GM23338 (cell line): ENCODE measurements around the gene SFI1. TPM values are rescaled to one million over a fixed set of nuclear protein-coding genes. Genes with fewer than 3 reads are reported as not detected.

Experiments used
- ATAC-seq: fragments of 200-7000 bp; cut with Tn5 transposase; 3 replicates; pipeline ENCODE4 v1.9.1; 2020
- DNase-seq: peaks from one replicate; pipeline ENCODE4 v3.0.0-alpha.2; 2015; ENCODE audit warnings: low spot score
- H2AFZ ChIP-seq: fragments of 200-600 bp; sonication (generic); 2 replicates; pipeline ENCODE4 v1.8.0; 2016; ENCODE audit warnings: antibody characterized with exemption, mild to moderate bottlenecking, moderate library complexity
- H3F3A ChIP-seq: fragments of 200-600 bp; sonication (generic); replicated peaks from 2 replicates; pipeline ENCODE4 v1.8.0; 2017; ENCODE audit warnings: antibody characterized with exemption, mixed run types, low read depth
- H3K27ac ChIP-seq: fragments of 200-600 bp; sonication (generic); 2 replicates; pipeline ENCODE4 v1.6.1; 2016; ENCODE audit warnings: low read depth
- H3K27me3 ChIP-seq: fragments of 200-600 bp; sonication (generic); 2 replicates; pipeline ENCODE4 v1.8.0; 2016; ENCODE audit warnings: mild to moderate bottlenecking, mixed run types, moderate library complexity; ENCODE audit not compliant: insufficient read depth
- H3K36me3 ChIP-seq: fragments of 200-600 bp; sonication (generic); 2 replicates; pipeline ENCODE4 v1.8.0; 2016; ENCODE audit warnings: mild to moderate bottlenecking; ENCODE audit not compliant: insufficient read depth
- H3K4me1 ChIP-seq: fragments of 200-600 bp; sonication (generic); 2 replicates; pipeline ENCODE4 v1.8.0; 2016; ENCODE audit warnings: mild to moderate bottlenecking, moderate library complexity; ENCODE audit not compliant: insufficient read depth
- H3K4me2 ChIP-seq: fragments of 200-600 bp; sonication (generic); 2 replicates; pipeline ENCODE4 v1.7.1; 2017; ENCODE audit warnings: mixed run types
- H3K4me3 ChIP-seq: fragments of 200-600 bp; sonication (generic); 2 replicates; pipeline ENCODE4 v1.6.1; 2016; ENCODE audit warnings: mixed run types
- H3K79me2 ChIP-seq: fragments of 200-600 bp; sonication (generic); replicated peaks from 2 replicates; pipeline ENCODE4 v1.8.0; 2017; ENCODE audit warnings: mild to moderate bottlenecking; ENCODE audit not compliant: insufficient read depth
- H3K9me2 ChIP-seq: fragments of 200-600 bp; sonication (generic); 2 replicates; pipeline ENCODE4 v1.8.0; 2017; ENCODE audit not compliant: insufficient read depth
- H4K20me1 ChIP-seq: fragments of 200-600 bp; sonication (generic); replicated peaks from 2 replicates; pipeline ENCODE4 v1.8.0; 2017; ENCODE audit warnings: mild to moderate bottlenecking; ENCODE audit not compliant: insufficient read depth
- H3K27ac Mint-ChIP-seq: 2 replicates; pipeline ENCODE4 v1.8.0; 2020; ENCODE audit warnings: inconsistent platforms, mild to moderate bottlenecking, moderate library complexity, mixed read lengths
- H3K27me3 Mint-ChIP-seq: 3 replicates; pipeline ENCODE4 v1.8.0; 2022; ENCODE audit warnings: low read depth, mild to moderate bottlenecking, moderate library complexity, mixed read lengths, inconsistent platforms; ENCODE audit not compliant: insufficient read depth, poor library complexity
- H3K36me3 Mint-ChIP-seq: 3 replicates; pipeline ENCODE4 v1.8.0; 2021; ENCODE audit warnings: low read depth, mild to moderate bottlenecking, inconsistent platforms, moderate library complexity, mixed read lengths
- H3K4me1 Mint-ChIP-seq: 3 replicates; pipeline ENCODE4 v1.8.0; 2020; ENCODE audit warnings: mild to moderate bottlenecking, inconsistent platforms, mixed read lengths
- H3K4me3 Mint-ChIP-seq: 3 replicates; pipeline ENCODE4 v1.8.0; 2021; ENCODE audit warnings: moderate library complexity, mild to moderate bottlenecking, inconsistent platforms, mixed read lengths
- H3K9me3 Mint-ChIP-seq: 3 replicates; pipeline ENCODE4 v1.8.0; 2020; ENCODE audit warnings: moderate library complexity, mild to moderate bottlenecking, inconsistent platforms, mixed read lengths
- CREB1 ChIP-seq: fragments of 250-450 bp; sonication (Bioruptor Pico); IDR thresholded peaks from 2 replicates; pipeline ENCODE4 v1.5.0; 2020; ENCODE audit warnings: low read depth, mild to moderate bottlenecking, moderate library complexity
- CTCF ChIP-seq, 2 experiments: fragments of 200-600 bp in 1 of 2; sonication (generic) in 1 of 2; conservative IDR thresholded peaks; 2 replicates each; pipeline versions ENCODE4 v1.5.1 to v1.6.1; 2016 to 2017; ENCODE audit warnings: antibody characterized with exemption in 2 of 2, low read depth in 2 of 2, mild to moderate bottlenecking in 2 of 2, moderate library complexity in 1 of 2
- ETS1 ChIP-seq: IDR thresholded peaks from 2 replicates; pipeline ENCODE4 v1.6.1; 2016; ENCODE audit warnings: antibody characterized with exemption
- EZH2 ChIP-seq: fragments of 200-600 bp; sonication (generic); IDR thresholded peaks from one replicate; pipeline ENCODE4 v1.8.0; 2017; ENCODE audit warnings: antibody characterized with exemption, mild to moderate bottlenecking, low read depth; ENCODE audit not compliant: unreplicated experiment
- EZH2phosphoT487 ChIP-seq: fragments of 200-600 bp; sonication (generic); IDR thresholded peaks from one replicate; pipeline ENCODE4 v1.8.1; 2018; ENCODE audit warnings: antibody characterized with exemption; ENCODE audit not compliant: unreplicated experiment
- JUNB ChIP-seq: IDR thresholded peaks from one replicate; pipeline ENCODE4 v1.6.1; 2016; ENCODE audit warnings: antibody characterized with exemption; ENCODE audit not compliant: unreplicated experiment
- NANOG ChIP-seq: IDR thresholded peaks from 2 replicates; pipeline ENCODE4 v1.6.1; 2016; ENCODE audit warnings: antibody characterized with exemption, borderline replicate concordance
- POLR2AphosphoS5 ChIP-seq: IDR thresholded peaks from 2 replicates; pipeline ENCODE4 v1.6.1; 2016; ENCODE audit warnings: antibody characterized with exemption, low read depth
- REST ChIP-seq: IDR thresholded peaks from one replicate; pipeline ENCODE4 v1.6.1; 2018; ENCODE audit warnings: antibody characterized with exemption; ENCODE audit not compliant: unreplicated experiment
- STAT1 ChIP-seq: IDR thresholded peaks from one replicate; pipeline ENCODE4 v1.6.1; 2016; ENCODE audit warnings: antibody characterized with exemption; ENCODE audit not compliant: unreplicated experiment
- ZNF114 ChIP-seq: fragments of 250-450 bp; sonication (Bioruptor Pico); IDR thresholded peaks from 2 replicates; pipeline ENCODE4 v1.5.0; 2020; ENCODE audit warnings: mild to moderate bottlenecking, moderate library complexity
- ZNF331 ChIP-seq: fragments of 250-450 bp; sonication (Bioruptor Pico); IDR thresholded peaks from 2 replicates; pipeline ENCODE4 v1.5.0; 2020; ENCODE audit warnings: low read depth, mild to moderate bottlenecking, moderate library complexity
- ZNF462 ChIP-seq: fragments of 250-450 bp; sonication (Bioruptor Pico); IDR thresholded peaks from 2 replicates; pipeline ENCODE4 v1.5.0; 2020; ENCODE audit warnings: mild to moderate bottlenecking, moderate library complexity
- polyA plus RNA-seq: library from polyadenylated mRNA; unstranded; fragments of >200 nt; fragmentation: Nextera tagmentation; extraction: Ambion mirVana; gene quantifications from 2 replicates; pipeline ENCODE4 v1.2.1, GENCODE V29; 2016
- total RNA-seq: library from RNA; depleted of rRNA; stranded (reverse); fragments of >200 nt; shearing (Covaris generic); gene quantifications from 2 replicates; pipeline ENCODE4 v1.2.3, GENCODE V29; 2014

Gene SFI1
- total and polyA plus RNA-seq, 2 experiments from 2014 or later, result 16.7 to 25.6 TPM

- Mint-ChIP-seq H3K4me1 (peaks cover 23% of the 10 kb centered on the region), H3K27me3 (peaks cover 17% of the 10 kb centered on the region), H3K9me3 (no peaks in the 10 kb centered on the region), H3K27ac (peak overlapping the region; percentile 20; the same call in 1 of the 2 replicates), H3K36me3 (peaks cover 30% of the 10 kb centered on the region), H3K4me3 (no peak overlapping the region)
- H3K79me2 ChIP-seq, result peaks cover 27% of the 10 kb centered on the region
- ATAC-seq (no peak), DNase-seq (no peak)
- H3K27ac ChIP-seq, result no peak overlapping the region
- no peaks in the 10 kb centered on the region for H3K9me2 ChIP-seq
- H4K20me1 ChIP-seq, result peaks cover 15% of the 10 kb centered on the region; the same call in 1 of the 2 replicates
- H3K4me1 ChIP-seq, result peaks cover 15% of the 10 kb centered on the region
- H2AFZ ChIP-seq, result no peak overlapping the region
- no peak for TF ChIP-seq JUNB
- TF ChIP-seq CREB1 (CRISPR knock-in tag), result no peak
- TF ChIP-seq ZNF114 (CRISPR knock-in tag), result no peak
- no peak for TF ChIP-seq POLR2AphosphoS5
- no peak for TF ChIP-seq EZH2
- no peak for TF ChIP-seq REST
- no peak for TF ChIP-seq ETS1
- TF ChIP-seq STAT1, result no peak
- no peak for TF ChIP-seq EZH2phosphoT487
- TF ChIP-seq NANOG, result no peak
- TF ChIP-seq CTCF (conservative IDR thresholded peaks at IDR 0.05; ENCODE audit: low read depth in 2 of 2), result no peak
- no peak for TF ChIP-seq ZNF462 (CRISPR knock-in tag)
- no peak for TF ChIP-seq ZNF331 (CRISPR knock-in tag)
- no peak overlapping the region for H3K4me2 ChIP-seq
- H3K27me3 ChIP-seq, result no peaks in the 10 kb centered on the region
- peaks cover 6% of the 10 kb centered on the region for H3F3A ChIP-seq
- H3K36me3 ChIP-seq, result no peaks in the 10 kb centered on the region
- no peak overlapping the region for H3K4me3 ChIP-seq
Observed at GRCh38 chr22:31621507-31622124, 125.3 kb downstream of the SFI1 start.
